MM.1S (cell line): ENCODE measurements around the gene RP9.

Experiments
- CTCF ChIP-seq: fragments of 300-600 bp; sonication (generic); IDR thresholded peaks from 2 replicates; pipeline ENCODE4 v1.5.1; 2016; ENCODE audit warnings: antibody characterized with exemption, low read length, mixed read lengths
- EZH2phosphoT487 ChIP-seq: fragments of 300-600 bp; sonication (generic); IDR thresholded peaks from 2 replicates; pipeline ENCODE4 v1.6.1; 2018; ENCODE audit warnings: antibody characterized with exemption, low read length

DNA sequence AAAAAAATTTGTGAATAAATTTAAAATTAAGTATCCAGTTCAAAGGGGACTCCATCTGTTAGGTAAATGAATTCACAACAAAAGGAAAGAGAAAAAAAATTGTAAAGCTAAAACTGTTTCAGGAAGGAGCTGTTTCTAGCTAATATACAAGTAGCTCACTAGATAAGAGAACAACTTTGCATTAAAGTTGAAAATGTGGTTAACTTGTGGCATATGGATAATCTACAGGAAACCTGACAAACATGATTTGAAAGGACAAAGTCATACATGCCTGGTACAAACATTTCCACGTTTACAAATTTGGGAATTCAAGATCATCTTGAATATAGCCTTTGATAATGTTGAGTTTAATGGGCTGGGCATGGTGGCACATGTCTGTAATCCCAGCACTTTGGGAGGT, 55.5 kb downstream of the RP9 start:
- TF ChIP-seq CTCF (no peak), EZH2phosphoT487 (no peak)
